ENCODE data around the gene BSG. TPM values are rescaled to one million over a fixed set of nuclear protein-coding genes. Genes with fewer than 3 reads are reported as not detected.

The BSG gene
- total and polyA plus RNA-seq, 10 of the 15 experiments (the other 5 are each of a cell fraction or from before 2014, with no cell fraction given): 2.8 to 297 (median 199) TPM

- 98% methylated on average over 27 of the region's 27 CpGs for WGBS (ENCODE audit: insufficient coverage, insufficient replicate concordance, low lambda C conversion rate, missing lambda C conversion rate)
- intact Hi-C loops (cut with micrococcal nuclease; ENCODE audit: unreplicated experiment): no loop called here
- in situ Hi-C loops (cut with MboI): no loop called here
Observed at GRCh38 chr19:618674-619285, 46.4 kb downstream of the BSG start.

More at GRCh38 chr19:618674-619285, 46.4 kb downstream of the BSG start:
- no peak overlapping the region for H3K4me2 ChIP-seq (ENCODE audit: control insufficient read depth, insufficient read depth)
- TF ChIP-seq RB1 (IDR thresholded peaks at IDR 0.05; ENCODE audit: borderline replicate concordance) (no peak), SUPT20H (IDR thresholded peaks at IDR 0.05; ENCODE audit: borderline replicate concordance, control insufficient read depth, low read depth, low read length) (no peak), TCF7 (IDR thresholded peaks at IDR 0.05; ENCODE audit: borderline replicate concordance) (no peak), KLF5 (IDR thresholded peaks at IDR 0.05; ENCODE audit: partially characterized antibody) (no peak), ZBED1 (IDR thresholded peaks at IDR 0.05; ENCODE audit: borderline replicate concordance) (no peak), BCLAF1 (IDR thresholded peaks at IDR 0.05) (no peak), ZNF207 (IDR thresholded peaks at IDR 0.05; ENCODE audit: borderline replicate concordance) (no peak), RAD21 (IDR thresholded peaks at IDR 0.05; ENCODE audit: insufficient read depth, low read depth, low read length) (no peak), REST (IDR thresholded peaks at IDR 0.05; ENCODE audit: low read depth, low read length) (no peak)
- H3K4me3 ChIP-seq: no peak overlapping the region
- DNase-seq (ENCODE audit: low read depth, low spot score) (no peak), ATAC-seq (no peak), FAIRE-seq (no peak)
- H3K36me3 ChIP-seq (ENCODE audit: control insufficient read depth in 2 of 2, insufficient read depth in 2 of 2, low read length in 1 of 2): peaks cover 1 to 9% of the 10 kb centered on the region in 2 experiments; a peak in 3 of 4 replicates
- no peaks in the 10 kb centered on the region for H4K20me1 ChIP-seq (ENCODE audit: control insufficient read depth, insufficient read depth)
- no peaks in the 10 kb centered on the region for H3K79me2 ChIP-seq (ENCODE audit: control insufficient read depth, insufficient read depth, low read length)
- ChIA-PET POLR2A (no interaction called here), SMC1A (ENCODE audit: uncharacterized antibody, unreplicated experiment) (no interaction called here), CTCF (no interaction called here), RAD21 (ENCODE audit: unreplicated experiment) (no interaction called here)
- no peak overlapping the region for H3K9ac ChIP-seq (ENCODE audit: control insufficient read depth, insufficient read depth, low read length)
- H3K4me1 ChIP-seq (ENCODE audit: control insufficient read depth, insufficient read depth, low read length): no peaks in the 10 kb centered on the region
- H3K27ac ChIP-seq (ENCODE audit: control insufficient read depth, insufficient read depth): no peak overlapping the region
- no peak overlapping the region for H2AFZ ChIP-seq (ENCODE audit: control insufficient read depth, low read depth, low read length)
- H3K9me3 ChIP-seq (replicated peaks; ENCODE audit: control insufficient read depth, insufficient read depth, low read length): no peaks in the 10 kb centered on the region; the same call in 2 of the 3 replicates
- H3K27me3 ChIP-seq (replicated peaks in 1 of 2; ENCODE audit: control insufficient read depth in 2 of 2, insufficient read depth in 2 of 2, low read length in 1 of 2): no peaks in the 10 kb centered on the region
- no TSS peak for BruUV-seq (replicated peaks)
